Fibroblast of skin of back (primary cell): ENCODE data around the gene UGGT1.
"Not testable (repeated sequence)": the region's sequence is repeated elsewhere in the genome, so short reads cannot be mapped to it uniquely, and the experiment has no call there.

Source experiments
- DNase-seq: peaks from one replicate; pipeline ENCODE4 v3.0.0-alpha.2; 2013

Gene UGGT1

DNA sequence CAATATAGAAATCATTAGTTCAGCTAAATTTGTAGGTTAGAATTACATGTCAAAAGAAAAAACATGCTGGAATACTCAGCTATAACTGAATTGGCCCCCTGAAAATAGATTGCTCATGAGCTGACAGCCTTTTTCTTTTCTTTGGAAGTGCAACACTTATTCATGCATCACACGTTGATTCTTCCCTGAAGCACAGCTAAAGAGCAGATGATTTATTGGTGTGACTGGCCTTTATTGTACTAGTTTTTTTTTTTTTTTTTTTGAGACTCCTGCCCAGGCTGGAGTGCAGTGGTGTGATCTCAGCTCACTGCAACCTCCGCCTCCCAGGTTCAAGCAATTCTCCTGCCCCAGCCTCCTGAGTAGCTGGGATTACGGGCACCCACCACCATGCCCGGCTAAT, 83.1 kb downstream of the UGGT1 start:
- not testable (repeated sequence) for DNase-seq

DNA sequence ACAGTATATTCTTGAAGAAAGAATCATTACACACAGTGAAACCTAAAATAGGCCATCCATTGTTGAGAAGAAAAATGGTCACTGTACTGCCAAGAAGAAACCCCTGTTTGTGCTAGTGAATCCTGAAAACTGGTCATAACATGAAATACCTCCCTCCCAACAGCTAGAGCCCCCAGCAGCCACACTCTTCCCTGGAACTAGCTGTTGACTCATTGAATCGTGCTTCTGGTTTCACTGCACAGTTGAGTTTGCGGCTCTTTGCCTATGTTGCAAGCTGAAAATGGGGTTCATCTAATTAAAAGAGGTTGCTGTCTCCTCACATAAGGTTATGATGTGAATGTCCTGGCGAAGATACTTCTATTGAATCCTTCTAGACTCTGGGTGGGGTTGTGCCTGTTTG, 86.3 kb downstream of the UGGT1 start:
- no peak for DNase-seq

DNA sequence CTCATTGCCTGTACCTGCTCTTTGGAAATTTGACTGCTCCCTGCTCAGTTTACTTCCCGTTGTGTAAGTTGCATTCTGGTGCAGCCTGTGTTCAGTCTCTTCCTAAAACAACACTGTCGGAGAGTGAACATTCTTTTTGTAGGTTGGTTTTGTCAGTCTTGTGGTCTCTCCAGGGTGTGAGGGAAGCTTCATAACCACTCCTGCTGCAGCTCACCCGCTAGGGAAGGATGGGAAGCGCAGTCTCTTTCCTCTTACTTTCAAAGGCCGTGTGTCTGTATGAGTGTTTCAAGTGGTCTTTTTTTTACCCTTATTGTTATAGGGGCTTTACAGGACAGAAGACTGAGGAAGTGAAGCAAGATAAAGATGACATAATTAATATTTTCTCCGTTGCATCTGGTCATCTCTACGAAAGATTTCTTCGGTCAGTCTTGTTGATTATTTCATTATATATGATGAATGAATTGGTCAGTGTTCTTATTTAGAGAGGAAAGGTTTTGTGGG, 87.2 kb downstream of the UGGT1 start:
- no peak for DNase-seq

DNA sequence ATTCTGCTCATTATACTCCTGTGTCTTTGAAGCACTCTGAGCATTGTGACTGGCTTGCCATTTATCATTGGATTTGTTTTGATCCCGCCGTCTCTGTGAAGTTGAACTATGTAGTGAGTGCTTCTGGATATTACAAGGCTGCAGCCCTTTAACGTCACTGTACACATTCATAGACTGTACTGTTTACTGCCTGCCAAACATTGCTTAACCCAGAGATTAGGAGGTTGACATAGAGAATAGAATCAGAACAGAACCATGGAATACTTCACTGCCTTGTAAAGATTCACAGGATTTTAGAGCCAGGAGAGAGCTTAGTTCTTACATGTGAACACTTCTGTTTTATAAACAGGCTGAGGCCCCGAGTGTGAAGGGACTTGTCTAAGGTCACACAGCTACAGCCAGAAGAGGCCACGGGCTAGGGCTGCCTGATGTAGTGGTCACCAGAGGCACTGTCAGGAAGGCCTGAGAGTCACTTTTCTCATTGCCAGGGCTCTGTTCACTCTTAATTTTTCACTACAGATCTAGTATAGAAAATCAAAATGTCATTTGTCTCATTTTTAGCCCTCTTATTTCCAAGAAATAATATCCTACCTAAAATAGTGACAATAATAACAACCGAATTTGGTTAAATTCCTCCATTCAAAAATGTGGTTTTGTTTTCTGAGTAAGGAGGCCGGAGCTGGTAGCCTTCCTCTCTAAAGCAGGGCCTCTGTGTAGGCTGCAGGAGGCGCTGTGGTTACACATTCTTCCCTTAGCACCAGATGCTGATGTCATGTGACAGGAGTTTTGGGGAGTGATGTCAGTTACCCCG, 87.9 kb downstream of the UGGT1 start:
- DNase-seq = peak; percentile 62

DNA sequence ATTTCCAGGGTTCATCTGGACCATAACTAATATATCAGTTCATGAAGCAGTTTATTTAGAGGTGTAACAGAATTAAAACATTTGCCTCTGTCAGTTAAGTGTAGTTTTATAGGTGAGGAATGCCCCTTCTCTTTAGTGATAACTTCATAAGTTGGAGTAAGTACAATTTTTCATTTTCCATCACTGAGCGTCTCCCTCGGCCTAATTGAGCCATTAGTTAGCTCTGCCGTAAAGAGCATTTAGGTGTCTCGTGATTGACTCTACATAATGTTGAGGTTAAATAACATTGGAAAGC, 88.4 kb downstream of the UGGT1 start:
- no peak for DNase-seq

DNA sequence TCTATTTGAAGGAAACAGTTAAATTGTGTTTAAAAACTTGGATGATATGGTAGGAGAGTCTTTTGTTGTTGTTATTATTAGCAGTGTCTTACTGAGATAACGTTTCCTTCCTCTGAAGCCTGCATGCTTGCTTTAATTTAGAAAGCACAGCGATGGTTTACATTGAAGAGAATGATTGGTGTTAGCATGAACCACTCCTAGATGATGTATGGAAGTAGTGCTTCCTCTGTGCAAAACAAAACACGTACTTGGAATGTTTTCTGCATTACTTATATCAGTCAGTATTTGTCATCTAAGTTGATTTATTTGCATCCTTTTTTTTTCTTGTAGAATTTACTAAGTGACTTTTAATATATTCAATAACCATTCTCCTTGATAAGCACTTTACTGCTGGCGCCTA, 89.0 kb downstream of the UGGT1 start:
- DNase-seq = peak; percentile 28

DNA sequence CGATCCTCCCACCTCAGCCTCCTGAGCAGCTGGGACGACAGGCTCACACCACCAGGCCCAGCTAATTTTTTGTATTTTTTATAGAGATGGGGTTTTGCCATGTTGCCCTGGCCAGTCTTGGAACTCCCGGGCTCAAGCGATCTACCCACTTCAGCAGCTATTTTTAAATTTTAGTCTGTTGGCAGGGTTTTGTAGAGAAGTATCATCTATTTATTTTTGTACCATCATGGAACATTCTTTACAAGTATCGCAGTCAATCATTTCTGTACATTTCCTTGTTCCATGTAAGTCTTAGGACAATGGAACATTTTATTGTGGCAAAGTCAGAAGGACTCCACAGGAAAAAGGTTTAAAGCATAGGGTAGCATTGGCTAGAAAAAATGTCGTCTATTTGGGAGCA, 94.6 kb downstream of the UGGT1 start:
- no peak for DNase-seq

DNA sequence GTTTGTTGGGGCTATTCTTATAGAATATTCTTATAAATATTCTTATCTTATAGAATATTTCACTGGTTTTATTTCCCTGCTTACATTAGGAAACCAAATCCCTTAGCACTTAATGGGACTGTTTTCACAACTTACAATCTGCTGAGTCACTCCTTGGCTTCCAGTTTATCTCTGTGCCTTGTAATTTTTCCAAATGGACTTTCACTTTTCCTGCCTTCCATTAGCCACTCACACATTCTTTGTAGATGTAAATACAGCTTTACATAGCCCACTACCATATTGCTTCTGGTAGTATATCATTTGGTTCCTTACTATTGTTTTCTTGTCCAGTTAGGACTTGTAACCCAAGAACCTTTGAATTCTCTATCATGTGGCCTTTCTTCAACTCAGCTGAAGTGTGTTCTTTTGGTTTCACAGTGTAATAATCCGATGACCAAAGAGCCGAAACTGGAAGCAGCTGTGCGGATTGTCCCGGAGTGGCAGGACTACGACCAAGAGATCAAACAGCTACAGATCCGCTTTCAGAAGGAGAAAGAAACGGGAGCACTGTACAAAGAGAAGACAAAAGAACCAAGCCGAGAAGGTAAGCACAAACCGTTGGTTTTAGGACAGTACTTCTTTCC, 96.1 kb downstream of the UGGT1 start:
- DNase-seq = peak; percentile 79

DNA sequence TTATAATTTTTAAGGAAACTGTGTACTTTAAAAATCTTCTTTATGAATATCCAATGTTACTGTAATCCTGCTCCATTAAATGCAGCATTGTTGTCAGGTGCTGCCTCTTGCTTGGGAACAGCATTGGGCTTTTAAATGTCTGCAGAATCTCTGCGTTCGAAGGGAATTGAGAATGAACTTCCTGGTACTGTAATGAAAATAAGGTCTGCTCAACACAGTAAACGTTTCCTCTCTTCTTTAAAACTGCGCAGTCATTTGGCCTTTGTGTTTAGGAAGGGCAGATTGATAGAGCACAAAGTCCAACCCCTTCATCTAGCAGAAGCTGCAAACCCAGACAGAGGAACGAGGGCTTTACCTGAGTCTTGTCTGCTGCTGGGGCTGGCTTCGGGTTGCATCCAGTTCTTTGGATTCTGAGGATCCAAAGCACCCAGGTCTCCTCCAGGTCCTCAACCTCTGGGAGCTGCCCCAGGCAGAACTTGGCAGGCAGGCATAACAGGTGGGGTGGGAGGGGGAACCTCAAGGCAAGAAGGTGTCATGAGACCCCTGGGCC, 104.5 kb downstream of the UGGT1 start:
- DNase-seq = no peak

DNA sequence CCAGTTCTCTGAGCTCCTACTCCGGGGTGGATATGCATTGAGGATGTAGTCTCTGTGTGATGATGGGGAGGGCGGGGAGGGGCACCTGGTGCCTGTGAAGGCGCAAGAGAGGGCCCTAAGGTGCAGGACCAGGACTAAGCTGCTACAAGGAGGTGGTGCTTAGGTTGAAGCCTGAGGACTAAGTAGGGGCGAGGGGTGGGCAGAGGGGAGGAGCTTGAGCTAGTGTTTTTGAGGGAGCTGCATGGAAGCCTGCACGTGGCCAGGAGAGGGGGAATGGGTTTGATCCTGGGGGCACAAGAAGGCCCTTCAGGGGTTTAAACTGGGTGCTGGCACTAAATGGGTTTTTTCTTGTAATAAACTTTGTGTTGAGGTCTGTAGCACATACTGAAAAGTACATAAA, 105.0 kb downstream of the UGGT1 start:
- no peak for DNase-seq

DNA sequence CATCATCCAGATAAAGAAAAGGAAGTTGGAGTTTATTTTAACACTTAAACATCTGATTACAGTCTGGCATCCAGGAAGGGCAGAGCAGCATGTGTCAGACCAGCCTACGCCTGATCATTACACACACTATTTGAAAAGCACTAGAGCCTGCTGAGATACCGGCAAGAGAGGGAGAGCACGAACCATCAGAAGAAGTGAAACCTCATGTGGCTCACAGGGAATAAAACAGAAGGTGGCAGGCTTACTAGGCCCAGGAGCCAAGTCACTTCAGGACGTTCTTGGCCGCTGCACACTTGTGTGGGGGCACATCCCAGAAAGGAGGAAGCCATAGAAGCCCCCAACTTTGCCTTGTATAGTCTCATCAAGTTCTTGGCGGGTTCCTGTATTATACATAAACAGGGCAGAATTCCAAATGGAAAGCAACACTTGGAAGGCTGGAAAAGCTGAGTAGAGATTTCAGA, 105.5 kb downstream of the UGGT1 start:
- peak; percentile 14 for DNase-seq

DNA sequence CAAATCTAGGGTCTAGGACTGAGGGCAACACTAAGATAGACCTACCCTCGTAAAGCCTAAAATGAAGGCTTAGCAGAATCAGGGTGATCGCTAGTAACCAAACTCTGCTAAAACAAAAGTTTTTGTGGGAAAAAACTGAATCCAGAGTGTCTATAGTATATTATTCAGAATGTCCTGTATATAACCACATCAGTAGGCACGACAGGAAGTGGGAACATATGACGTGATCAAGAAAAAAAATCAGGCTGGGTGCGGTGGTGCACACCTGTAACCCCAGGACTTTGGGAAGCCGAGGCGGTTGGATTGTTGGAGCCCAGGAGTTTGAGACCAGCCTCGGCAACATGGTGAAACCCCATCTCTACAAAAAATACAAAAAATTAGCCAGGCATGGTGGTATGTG, 106.1 kb downstream of the UGGT1 start:
- no peak for DNase-seq

DNA sequence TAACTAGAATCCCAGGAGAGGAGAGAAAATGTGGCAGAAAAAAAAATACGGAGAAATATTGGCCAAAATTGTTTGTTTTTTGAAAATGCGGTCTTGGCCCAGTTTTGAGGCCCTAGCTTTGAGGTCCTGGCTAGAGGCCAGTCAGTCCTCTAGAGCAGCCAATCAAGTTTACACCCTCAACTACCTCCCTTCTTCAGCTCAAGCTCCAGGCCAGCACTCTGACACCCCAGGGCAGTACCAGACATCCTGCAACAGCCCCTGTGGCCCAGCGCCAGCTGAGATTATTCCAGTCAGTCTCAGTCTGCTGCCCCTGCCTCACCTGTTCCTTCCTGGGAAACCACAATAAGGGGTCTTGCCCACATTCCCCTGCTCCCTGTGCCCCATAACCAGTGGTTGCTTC, 107.7 kb downstream of the UGGT1 start:
- DNase-seq = no peak

DNA sequence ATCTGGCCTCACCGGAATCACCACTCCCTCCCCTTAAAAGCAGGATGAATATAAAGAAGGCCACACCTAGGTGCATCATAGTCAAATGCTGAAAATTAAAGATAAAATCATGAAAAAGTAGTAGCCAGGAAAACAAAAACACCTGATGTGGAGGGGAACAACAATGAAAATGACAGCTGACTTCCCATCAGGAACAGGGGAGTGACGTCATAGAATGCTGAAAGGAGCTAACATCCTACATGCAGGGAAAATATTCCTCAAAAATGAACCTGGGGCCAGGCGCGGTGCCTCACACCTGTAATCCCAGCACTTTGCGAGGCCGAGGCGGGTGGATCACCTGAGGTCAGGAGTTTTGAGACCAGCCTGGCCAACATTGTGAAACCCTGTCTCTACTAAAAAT, 108.1 kb downstream of the UGGT1 start:
- no peak for DNase-seq

DNA sequence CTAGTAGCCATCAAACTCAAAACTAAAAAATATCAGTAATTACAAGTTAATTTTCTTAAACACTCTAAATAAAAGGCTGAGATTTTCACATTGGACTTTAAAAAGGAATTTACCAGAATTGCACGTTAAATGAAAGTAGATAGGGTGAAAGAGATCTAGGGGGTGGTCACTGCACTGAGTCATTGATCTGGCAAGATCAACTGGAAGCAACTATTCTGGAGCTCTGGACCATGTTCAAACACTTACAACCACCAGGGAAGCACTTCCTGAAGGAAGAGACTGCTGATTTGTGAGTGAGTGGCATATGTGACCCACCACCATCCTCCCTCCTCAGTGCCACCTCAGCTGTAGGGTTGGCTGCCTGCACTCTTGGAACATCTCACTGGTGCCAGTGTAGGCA, 111.8 kb downstream of the UGGT1 start:
- DNase-seq = no peak

DNA sequence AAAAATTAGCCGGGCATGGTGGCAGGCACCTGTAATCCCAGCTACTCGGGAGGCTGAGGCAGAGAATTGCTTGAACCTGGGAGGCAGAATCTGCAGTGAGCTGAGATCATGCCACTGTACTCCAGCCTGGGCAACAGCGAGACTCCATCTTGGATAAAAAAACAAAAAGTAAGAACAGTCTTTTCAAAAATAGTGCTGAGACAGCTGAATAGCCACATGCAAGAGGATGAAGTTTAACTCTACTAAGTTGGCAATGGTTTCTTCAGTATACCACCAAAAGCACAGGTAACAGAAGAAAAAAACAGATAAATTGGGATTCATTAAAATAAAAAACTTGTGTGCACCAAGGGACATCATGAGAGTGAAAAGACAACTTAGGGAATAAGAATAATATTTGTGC, 115.2 kb downstream of the UGGT1 start:
- DNase-seq = no peak

DNA sequence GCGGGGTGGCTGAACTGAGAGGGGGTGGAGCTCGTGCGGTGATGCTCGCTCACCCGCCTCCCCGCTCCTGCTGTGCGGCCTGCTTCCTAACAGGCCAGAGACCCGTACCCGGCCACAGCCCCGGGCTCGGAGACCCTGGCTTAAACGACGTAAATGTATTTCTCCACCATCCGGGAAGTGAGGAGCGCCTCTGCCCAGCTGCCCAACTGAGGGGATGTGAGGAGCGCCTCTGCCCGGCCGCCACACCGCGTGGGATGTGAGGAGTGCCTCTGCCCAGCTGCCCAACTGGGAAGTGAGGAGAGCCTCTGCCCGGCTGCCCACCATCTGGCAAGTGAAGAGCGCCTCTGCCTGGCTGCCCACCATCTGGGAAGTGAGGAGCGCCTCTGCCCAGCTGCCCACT, 117.0 kb downstream of the UGGT1 start:
- DNase-seq = no peak

DNA sequence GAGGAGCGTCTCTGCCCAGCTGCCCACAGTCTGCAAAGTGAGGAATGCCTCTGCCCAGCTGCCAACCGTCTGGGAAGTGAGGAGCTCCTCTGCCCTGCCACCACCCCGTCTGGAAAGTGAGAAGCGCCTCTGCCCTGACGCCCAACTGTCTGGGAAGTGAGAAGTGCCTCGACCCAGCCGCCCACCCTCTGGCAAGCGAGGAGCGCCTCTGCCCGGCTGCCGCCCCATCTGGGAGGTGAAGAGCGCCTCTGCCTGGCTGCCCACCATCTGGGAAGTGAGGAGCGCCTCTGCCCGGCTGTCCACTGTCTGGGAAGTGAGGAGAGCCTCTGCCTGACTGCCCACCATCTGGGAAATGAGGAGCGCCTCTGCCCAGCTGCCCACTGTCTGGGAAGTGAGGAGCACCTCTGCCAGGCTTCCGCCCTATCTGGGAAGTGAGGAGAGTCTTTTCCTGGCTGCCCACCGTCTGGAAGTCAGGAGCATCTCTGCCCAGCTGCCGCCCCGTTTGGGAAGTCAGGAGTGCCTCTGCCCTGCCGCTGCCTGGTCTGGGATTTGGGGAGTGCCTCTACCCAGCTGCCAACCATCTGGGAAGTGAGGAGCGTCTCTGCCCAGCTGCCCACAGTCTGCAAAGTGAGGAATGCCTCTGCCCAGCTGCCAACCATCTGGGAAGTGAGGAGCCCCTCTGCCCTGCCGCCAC, 117.8 kb downstream of the UGGT1 start:
- not testable (repeated sequence) for DNase-seq

DNA sequence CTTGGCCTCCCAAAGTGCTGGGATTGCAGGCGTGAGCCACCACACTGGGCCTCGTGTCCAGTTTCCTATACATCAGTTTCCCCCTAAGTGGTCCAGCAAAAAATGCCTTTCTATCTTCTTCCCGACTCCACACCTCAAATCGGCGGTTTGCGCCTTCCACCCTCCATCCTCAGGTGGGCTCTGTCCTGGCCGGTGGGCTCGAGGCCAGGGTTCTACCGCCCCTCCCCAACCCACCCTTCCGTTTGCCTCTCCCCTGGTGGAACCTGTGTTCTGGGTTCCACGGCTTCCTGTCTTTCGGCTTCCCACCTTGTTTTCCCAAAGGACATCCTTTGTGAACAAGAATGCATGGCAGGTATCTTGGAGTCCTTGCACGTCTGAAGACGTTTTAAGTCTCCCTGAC, 123.3 kb downstream of the UGGT1 start:
- no peak for DNase-seq

DNA sequence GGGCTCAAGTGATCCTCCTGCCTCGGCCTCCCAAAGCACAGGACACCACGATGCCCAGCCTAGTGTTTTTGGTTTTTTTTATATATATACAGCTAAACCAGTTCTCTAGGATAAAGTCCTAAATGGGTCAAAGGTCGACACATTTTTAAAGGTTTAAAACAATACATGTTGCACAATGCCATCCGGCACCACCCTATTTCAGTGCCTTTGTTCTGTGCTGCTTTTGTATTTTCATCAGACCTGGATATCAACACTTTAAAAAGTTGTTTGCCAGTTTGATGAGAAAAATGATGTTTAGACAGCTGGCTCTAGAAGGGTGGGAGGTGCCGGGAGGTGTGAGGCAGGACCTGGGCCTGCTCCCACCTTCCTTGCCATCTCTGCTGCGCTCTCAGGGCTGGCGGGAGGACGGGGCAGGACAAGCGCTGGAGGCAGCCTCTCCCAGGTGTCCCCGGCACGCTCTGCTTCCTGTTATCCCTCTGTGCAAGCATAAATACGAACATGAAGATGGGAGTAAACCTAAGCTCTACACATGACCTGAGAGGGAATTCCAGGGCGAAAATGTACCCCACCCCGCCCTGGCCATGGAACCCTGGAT, 124.0 kb downstream of the UGGT1 start:
- no peak for DNase-seq

DNA sequence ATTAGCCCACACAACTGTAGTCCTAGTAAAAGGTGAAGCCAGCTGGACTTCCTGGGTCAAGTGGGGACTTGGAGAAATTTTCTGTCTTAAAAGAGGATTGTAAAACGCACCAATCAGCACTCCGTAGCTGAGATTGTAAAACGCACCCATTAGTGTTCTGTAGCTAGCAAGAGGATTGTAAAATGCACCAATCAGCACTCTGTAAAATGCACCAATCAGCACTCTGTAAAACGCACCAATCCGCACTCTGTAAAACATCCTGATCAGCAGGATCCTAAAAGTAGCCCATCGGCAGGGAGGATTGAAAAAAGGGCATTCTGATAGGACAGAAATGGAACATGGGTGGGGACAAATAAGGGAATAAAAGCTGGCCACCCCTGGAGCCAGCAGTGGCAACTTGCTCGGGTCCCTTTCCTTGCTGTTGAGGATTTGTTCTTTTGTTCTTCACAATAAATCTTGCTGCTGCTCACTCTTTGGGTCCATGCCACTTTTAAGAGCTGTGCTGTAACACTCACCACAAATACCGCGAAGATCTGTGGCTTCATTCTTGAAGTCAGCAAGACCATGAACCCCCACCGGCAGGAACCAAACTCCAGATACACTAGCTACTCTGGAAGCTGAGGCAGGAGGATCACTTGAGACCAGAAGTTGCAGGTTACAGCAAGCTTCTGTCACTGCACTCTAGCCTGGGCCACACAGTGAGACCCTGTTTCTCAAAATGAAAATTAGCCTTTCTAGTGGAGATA, 125.1 kb downstream of the UGGT1 start:
- DNase-seq = peak; percentile 24

DNA sequence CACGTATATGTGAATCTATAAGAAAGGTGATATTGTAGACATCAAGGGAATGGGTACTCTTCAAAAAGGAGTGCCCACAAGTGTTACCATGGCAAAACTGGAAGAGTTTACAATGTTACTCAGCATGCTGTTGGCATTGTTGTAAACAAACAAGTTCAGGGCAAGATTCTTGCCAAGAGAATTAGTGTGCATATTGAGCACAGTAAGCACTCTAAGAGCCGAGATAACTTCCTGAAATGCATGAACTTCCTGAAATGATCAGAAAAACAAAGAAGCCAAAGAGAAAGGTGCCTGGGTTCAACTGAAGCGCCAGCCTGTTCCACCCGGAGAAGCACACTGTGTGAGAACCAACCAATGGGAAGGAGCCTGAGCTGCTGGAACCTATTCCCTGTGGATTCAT, 126.7 kb downstream of the UGGT1 start:
- no peak for DNase-seq
